Activated CD4-positive, alpha-beta T cell treated with anti-CD3 and anti-CD28 coated beads, Interleukin-2, amount 10 ng/mL, durations not matched to agents 7 days and 5 days (primary cell): Measurements from ENCODE around the gene EPS15. TPM values are rescaled to one million over a fixed set of nuclear protein-coding genes. Genes with fewer than 3 reads are reported as not detected.
"Not testable (repeated sequence)": the region's sequence is repeated elsewhere in the genome, so short reads cannot be mapped to it uniquely, and the experiment has no call there.

Experiments used
- CTCF ChIA-PET: fragments of 350-600 bp; sonication (Branson Sonifier 250); formaldehyde crosslinking; loops from one replicate; lab custom pipeline; 2021; ENCODE audit warnings: antibody characterized with exemption; lab: Charles Lee
- POLR2A ChIA-PET: fragments of 350-600 bp; sonication (Branson Sonifier 250); formaldehyde crosslinking; loops from one replicate; lab custom pipeline; 2021; ENCODE audit warnings: antibody characterized with exemption; lab: Charles Lee
- DNase-seq: peaks from one replicate; pipeline ENCODE4 v3.0.0-alpha.2; 2020
- H3K27ac Mint-ChIP-seq: one replicate; pipeline ENCODE4 v1.8.0; 2021; ENCODE audit warnings: mild to moderate bottlenecking, moderate library complexity, mixed read lengths
- H3K27me3 Mint-ChIP-seq: one replicate; pipeline ENCODE4 v1.8.0; 2021; ENCODE audit warnings: mixed read lengths
- H3K36me3 Mint-ChIP-seq: one replicate; pipeline ENCODE4 v1.8.0; 2021; ENCODE audit warnings: low read depth, mixed read lengths
- H3K4me1 Mint-ChIP-seq: one replicate; pipeline ENCODE4 v1.8.0; 2021; ENCODE audit warnings: mixed read lengths
- H3K4me3 Mint-ChIP-seq: one replicate; pipeline ENCODE4 v1.8.0; 2021; ENCODE audit warnings: mild to moderate bottlenecking, moderate library complexity, mixed read lengths
- H3K9me3 Mint-ChIP-seq: one replicate; pipeline ENCODE4 v1.8.0; 2021; ENCODE audit warnings: mixed read lengths
- total RNA-seq, 2 experiments: library from RNA; stranded (reverse); gene quantifications; one replicate each; pipeline ENCODE4 v1.2.3, GENCODE V29; 2021

The EPS15 gene
- 10 to 100 TPM; 53.9 to 58.8 TPM for total RNA-seq

GRCh38 chr1:51519048-51519864 is at the start of gene EPS15:
EPS15 (minus strand) TSS chr1:51519266; CDS start chr1:51519231, 35 bp downstream.
- Mint-ChIP-seq H3K9me3 (peaks cover 3% of the 10 kb centered on the region), H3K4me1 (peaks cover 53% of the 10 kb centered on the region), H3K27ac (peak within 1 kb of the TSS; percentile 92), H3K36me3 (peaks cover 4% of the 10 kb centered on the region), H3K4me3 (peak within 1 kb of the TSS; percentile 90), H3K27me3 (no peaks in the 10 kb centered on the region)
- POLR2A ChIA-PET, result interaction anchor here (0.6 kb wide), 1 partner anchor 210 kb away, joined by 3 read pairs; no protein-coding TSS in a partner anchor
- DNase-seq, result peak; percentile 88
- CTCF ChIA-PET, result interaction anchor here (0.7 to 1.3 kb wide), 4 partner anchors 9 to 31 kb away, joined by 3 read pairs; no protein-coding TSS in a partner anchor

- ChIA-PET CTCF (no interaction called here), POLR2A (no interaction called here)
- peak overlapping the region; percentile 92 for H3K27ac Mint-ChIP-seq
- H3K27me3 Mint-ChIP-seq, result no peaks in the 10 kb centered on the region
- no peaks in the 10 kb centered on the region for H3K9me3 Mint-ChIP-seq
- H3K4me3 Mint-ChIP-seq, result no peak overlapping the region
- no peak for DNase-seq
- H3K4me1 Mint-ChIP-seq, result peaks cover 48% of the 10 kb centered on the region
- H3K36me3 Mint-ChIP-seq, result no peaks in the 10 kb centered on the region
Measured at GRCh38 chr1:51568231-51568935, 49.3 kb upstream of the EPS15 start.

- Mint-ChIP-seq H3K4me3 (no peak overlapping the region), H3K27ac (peak overlapping the region; percentile 32), H3K36me3 (no peaks in the 10 kb centered on the region), H3K4me1 (peaks cover 48% of the 10 kb centered on the region), H3K27me3 (no peaks in the 10 kb centered on the region), H3K9me3 (no peaks in the 10 kb centered on the region)
- ChIA-PET CTCF (no interaction called here), POLR2A (no interaction called here)
- no peak for DNase-seq
Measured at GRCh38 chr1:51567653-51568052, 48.6 kb upstream of the EPS15 start.

GRCh38 chr1:51566260-51566659 is 47.2 kb upstream of the EPS15 start:
- no peaks in the 10 kb centered on the region for H3K27me3 Mint-ChIP-seq
- no peak overlapping the region for H3K27ac Mint-ChIP-seq
- H3K4me3 Mint-ChIP-seq, result no peak overlapping the region
- H3K4me1 Mint-ChIP-seq, result peaks cover 46% of the 10 kb centered on the region
- no peak for DNase-seq
- ChIA-PET POLR2A (no interaction called here), CTCF (interaction anchor here (0.6 to 1.6 kb wide), 2 partner anchors 9 to 32 kb away, joined by 3 read pairs; no protein-coding TSS in a partner anchor)
- no peaks in the 10 kb centered on the region for H3K9me3 Mint-ChIP-seq
- no peaks in the 10 kb centered on the region for H3K36me3 Mint-ChIP-seq

GRCh38 chr1:51565009-51565408 is 45.9 kb upstream of the EPS15 start:
- no peaks in the 10 kb centered on the region for H3K27me3 Mint-ChIP-seq
- no peak for DNase-seq
- no peak overlapping the region for H3K4me3 Mint-ChIP-seq
- no peaks in the 10 kb centered on the region for H3K36me3 Mint-ChIP-seq
- POLR2A ChIA-PET, result no interaction called here
- H3K27ac Mint-ChIP-seq, result no peak overlapping the region
- H3K4me1 Mint-ChIP-seq, result peaks cover 34% of the 10 kb centered on the region
- CTCF ChIA-PET, result interaction anchor here (0.6 to 1.6 kb wide), 2 partner anchors 10 to 79 kb away, joined by 3 read pairs; no protein-coding TSS in a partner anchor
- no peaks in the 10 kb centered on the region for H3K9me3 Mint-ChIP-seq

GRCh38 chr1:51564124-51564523 is 45.1 kb upstream of the EPS15 start:
- H3K27ac Mint-ChIP-seq, result no peak overlapping the region

GRCh38 chr1:51561702-51562101 is 42.6 kb upstream of the EPS15 start:
- H3K27me3 Mint-ChIP-seq, result no peaks in the 10 kb centered on the region
- no peak overlapping the region for H3K4me3 Mint-ChIP-seq
- no peaks in the 10 kb centered on the region for H3K9me3 Mint-ChIP-seq
- no peak for DNase-seq
- ChIA-PET CTCF (no interaction called here), POLR2A (interaction anchor here (0.6 kb wide), 1 partner anchor 66 kb away, joined by 9 read pairs; no protein-coding TSS in a partner anchor)
- H3K36me3 Mint-ChIP-seq, result no peaks in the 10 kb centered on the region
- no peak overlapping the region for H3K27ac Mint-ChIP-seq
- H3K4me1 Mint-ChIP-seq, result peaks cover 17% of the 10 kb centered on the region

More at GRCh38 chr1:51564124-51564523, 45.1 kb upstream of the EPS15 start:
- Mint-ChIP-seq H3K36me3 (no peaks in the 10 kb centered on the region), H3K4me3 (no peak overlapping the region), H3K9me3 (no peaks in the 10 kb centered on the region), H3K27me3 (no peaks in the 10 kb centered on the region), H3K4me1 (peaks cover 25% of the 10 kb centered on the region)
- CTCF ChIA-PET, result no interaction called here
- POLR2A ChIA-PET, result no interaction called here
- DNase-seq, result no peak

- CTCF ChIA-PET, H3K9me3 Mint-ChIP-seq, H3K36me3 Mint-ChIP-seq, POLR2A ChIA-PET, H3K27me3 Mint-ChIP-seq, DNase-seq, H3K4me3 Mint-ChIP-seq, H3K27ac Mint-ChIP-seq: not testable (repeated sequence)
- H3K4me1 Mint-ChIP-seq, result peaks cover 17% of the 10 kb centered on the region
Measured at GRCh38 chr1:51560895-51561294, 41.8 kb upstream of the EPS15 start.

- ChIA-PET CTCF (interaction anchor here (0.6 kb wide), 1 partner anchor 1520 kb away, joined by 3 read pairs; no protein-coding TSS in a partner anchor), POLR2A (no interaction called here)
- no peak overlapping the region for H3K4me3 Mint-ChIP-seq
- no peaks in the 10 kb centered on the region for H3K9me3 Mint-ChIP-seq
- H3K27ac Mint-ChIP-seq, result no peak overlapping the region
- no peaks in the 10 kb centered on the region for H3K36me3 Mint-ChIP-seq
- no peak for DNase-seq
- peaks cover 17% of the 10 kb centered on the region for H3K4me1 Mint-ChIP-seq
- no peaks in the 10 kb centered on the region for H3K27me3 Mint-ChIP-seq
Measured at GRCh38 chr1:51560034-51560433, 41.0 kb upstream of the EPS15 start.

- H3K4me1 Mint-ChIP-seq, result peaks cover 16% of the 10 kb centered on the region
- no peak for DNase-seq
- no peak overlapping the region for H3K27ac Mint-ChIP-seq
- POLR2A ChIA-PET, result no interaction called here
- no peak overlapping the region for H3K4me3 Mint-ChIP-seq
- H3K27me3 Mint-ChIP-seq, result no peaks in the 10 kb centered on the region
- CTCF ChIA-PET, result interaction anchor here (0.6 kb wide), 1 partner anchor 1520 kb away, joined by 3 read pairs; no protein-coding TSS in a partner anchor
- H3K36me3 Mint-ChIP-seq, result no peaks in the 10 kb centered on the region
- no peaks in the 10 kb centered on the region for H3K9me3 Mint-ChIP-seq
Measured at GRCh38 chr1:51559501-51559900, 40.4 kb upstream of the EPS15 start.

GRCh38 chr1:51559064-51559500 is 40.0 kb upstream of the EPS15 start:
- no peak overlapping the region for H3K27ac Mint-ChIP-seq
- no peaks in the 10 kb centered on the region for H3K36me3 Mint-ChIP-seq
- H3K9me3 Mint-ChIP-seq, result no peaks in the 10 kb centered on the region
- no peaks in the 10 kb centered on the region for H3K27me3 Mint-ChIP-seq
- POLR2A ChIA-PET, result no interaction called here
- peaks cover 12% of the 10 kb centered on the region for H3K4me1 Mint-ChIP-seq
- no peak for DNase-seq
- CTCF ChIA-PET, result interaction anchor here (1.1 kb wide), 1 partner anchor 10 kb away, joined by 4 read pairs; no protein-coding TSS in a partner anchor
- H3K4me3 Mint-ChIP-seq, result no peak overlapping the region

GRCh38 chr1:51558375-51558924 is 39.4 kb upstream of the EPS15 start:
- no peaks in the 10 kb centered on the region for H3K36me3 Mint-ChIP-seq
- H3K4me1 Mint-ChIP-seq, result peaks cover 6% of the 10 kb centered on the region
- no peak overlapping the region for H3K27ac Mint-ChIP-seq
- no peak for DNase-seq
- H3K9me3 Mint-ChIP-seq, result no peaks in the 10 kb centered on the region
- H3K27me3 Mint-ChIP-seq, result no peaks in the 10 kb centered on the region
- no peak overlapping the region for H3K4me3 Mint-ChIP-seq
- CTCF ChIA-PET, result interaction anchor here (1.1 kb wide), 1 partner anchor 11 kb away, joined by 4 read pairs; no protein-coding TSS in a partner anchor
- POLR2A ChIA-PET, result no interaction called here
